ENCODE data around the gene NUMBL. TPM values are rescaled to one million over a fixed set of nuclear protein-coding genes. Genes with fewer than 3 reads are reported as not detected.

The NUMBL gene
- total and polyA plus RNA-seq, 9 of the 15 experiments (the other 6 are each of a cell fraction or from before 2014, with no cell fraction given): 0.39 to 38.6 (median 6.6) TPM

- FAIRE-seq (peak; percentile 49), ATAC-seq (peak; percentile 6; the same call in 2 of the 3 replicates), DNase-seq (ENCODE audit: extremely low read depth in 1 of 4, low spot score in 3 of 4) (peak in 3 of 4 experiments; percentile 38 to 46 (median 38))
- Histone ChIP-seq H3K4me1 (replicated peaks in 1 of 2; ENCODE audit: control insufficient read depth in 2 of 2, insufficient read depth in 2 of 2, low read length in 2 of 2) (peaks cover 21 to 55% of the 10 kb centered on the region in 2 experiments), H3K79me2 (ENCODE audit: control insufficient read depth, insufficient read depth, low read length) (peaks cover 62% of the 10 kb centered on the region), H3K4me2 (ENCODE audit: insufficient read depth, low read length) (peak overlapping the region; percentile 93), H3K9ac (ENCODE audit: insufficient read depth in 1 of 2, low read depth in 2 of 2, low read length in 2 of 2) (peak overlapping the region; percentile 79 to 90), H4K20me1 (replicated peaks; ENCODE audit: control insufficient read depth, insufficient read depth, low read length) (no peaks in the 10 kb centered on the region), H2AFZ (ENCODE audit: low read depth, low read length) (peak overlapping the region; percentile 64; the same call in 1 of the 2 replicates), H3K27ac (ENCODE audit: extremely low read depth, low read depth, low read length) (peak overlapping the region; percentile 80), H3K4me3 (peak overlapping the region; percentile 62), H3K9me3 (replicated peaks; ENCODE audit: control insufficient read depth, insufficient read depth, low read depth, low read length) (no peaks in the 10 kb centered on the region), H3K9me1 (ENCODE audit: control insufficient read depth, insufficient read depth, low read length) (no peaks in the 10 kb centered on the region), H3K36me3 (ENCODE audit: control insufficient read depth, insufficient read depth, low read length) (peaks cover 8% of the 10 kb centered on the region; the same call in 2 of the 3 replicates), H3K27me3 (ENCODE audit: control insufficient read depth in 2 of 2, insufficient read depth in 2 of 2, low read length in 2 of 2) (no peaks in the 10 kb centered on the region)
- in situ Hi-C loops (cut with MboI): no loop called here
- intact Hi-C loops (cut with micrococcal nuclease): loop anchor here (2.0 kb wide), 1 partner anchor 33 kb away; the partner anchor contains the start of genes ACTMAP and SNRPA
- 2% methylated on average over 19 of the region's 20 CpGs for WGBS (ENCODE audit: insufficient coverage, low coverage, missing lambda C conversion rate)
- POLR2A ChIA-PET: interaction anchor here (0.5 to 1.5 kb wide), 8 partner anchors 10 to 324 kb away, joined by 3 to 6 read pairs (median 3); no protein-coding TSS in a partner anchor
- BruUV-seq (replicated peaks): no TSS peak
- CTCF ChIA-PET (ENCODE audit: low intra/inter-chr PET ratio): no interaction called here
- peak; percentile 75 for TF ChIP-seq CREM (IDR thresholded peaks at IDR 0.05; ENCODE audit: low read depth)
- TF ChIP-seq RNF2 (IDR thresholded peaks at IDR 0.05): no peak
- TF ChIP-seq HLTF (IDR thresholded peaks at IDR 0.05): no peak
- TF ChIP-seq ZFX (CRISPR knock-in tag; IDR thresholded peaks at IDR 0.05): 0 out of 2 replicates have a peak, but pooled peaks have one; percentile 7
- peak in 1 of 2 experiments; percentile 0; a peak in 1 of 4 replicates for TF ChIP-seq UBTF (IDR thresholded peaks at IDR 0.05; ENCODE audit: borderline replicate concordance in 1 of 2, low read depth in 2 of 2, low read length in 2 of 2)
- TF ChIP-seq NFE2 (IDR thresholded peaks at IDR 0.05; ENCODE audit: low read depth): peak; percentile 88
- TF ChIP-seq EGR1 (conservative IDR thresholded peaks at IDR 0.05): peak; percentile 84
- TF ChIP-seq ATF3 (IDR thresholded peaks at IDR 0.05): peak; percentile 25
- no peak for TF ChIP-seq ATF3 (CRISPR knock-in tag; conservative IDR thresholded peaks at IDR 0.05)
- peak; percentile 22; the same call in 1 of the 2 replicates for TF ChIP-seq MED1 (CRISPR knock-in tag; IDR thresholded peaks at IDR 0.05; ENCODE audit: borderline replicate concordance)
- TF ChIP-seq ZNF316 (IDR thresholded peaks at IDR 0.05): peak; percentile 95
- TF ChIP-seq SIN3A (IDR thresholded peaks at IDR 0.05; ENCODE audit: borderline replicate concordance in 2 of 2, control insufficient read depth in 1 of 2, low read depth in 2 of 2, low read length in 2 of 2): peak in 1 of 2 experiments; percentile 6; a peak in 1 of 4 replicates
- peak; percentile 44; the same call in 1 of the 2 replicates for TF ChIP-seq KAT7 (CRISPR knock-in tag; IDR thresholded peaks at IDR 0.05; ENCODE audit: borderline replicate concordance)
- no peak for TF ChIP-seq TSC22D4 (tag; IDR thresholded peaks at IDR 0.05)
- TF ChIP-seq EP300 (IDR thresholded peaks at IDR 0.05; ENCODE audit: low read length): no peak
- no peak for TF ChIP-seq ARID3B (CRISPR knock-in tag; IDR thresholded peaks at IDR 0.05; ENCODE audit: borderline replicate concordance)
- TF ChIP-seq MAFF (IDR thresholded peaks at IDR 0.05; ENCODE audit: low read length): peak; percentile 61
Observed at GRCh38 chr19:40717880-40718773, 27.7 kb upstream of the NUMBL start.

Data from K562 (cell line).